Measurements from ENCODE around the gene AOPEP.

DNA sequence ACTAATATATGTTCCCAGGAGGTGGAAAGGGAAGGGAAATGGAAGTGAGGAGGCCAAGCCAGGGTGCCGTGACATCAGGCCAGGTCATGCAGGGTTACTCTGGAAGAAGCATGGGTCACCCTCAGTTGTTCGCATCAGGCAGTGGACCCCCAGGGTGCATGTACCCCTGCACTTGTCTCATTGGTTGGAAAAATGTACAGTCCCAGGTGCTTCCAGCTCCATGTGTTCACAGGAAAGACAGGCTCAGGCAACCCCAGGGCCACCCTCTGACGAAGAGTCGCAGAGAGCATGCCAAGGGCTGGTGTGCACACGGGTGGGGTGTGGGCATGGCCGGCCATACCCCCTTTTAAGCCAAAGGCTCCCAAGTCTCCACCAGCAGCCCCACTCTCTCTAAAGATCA, 208.9 kb downstream of the AOPEP start:
- TF ChIP-seq, protein P1, sequence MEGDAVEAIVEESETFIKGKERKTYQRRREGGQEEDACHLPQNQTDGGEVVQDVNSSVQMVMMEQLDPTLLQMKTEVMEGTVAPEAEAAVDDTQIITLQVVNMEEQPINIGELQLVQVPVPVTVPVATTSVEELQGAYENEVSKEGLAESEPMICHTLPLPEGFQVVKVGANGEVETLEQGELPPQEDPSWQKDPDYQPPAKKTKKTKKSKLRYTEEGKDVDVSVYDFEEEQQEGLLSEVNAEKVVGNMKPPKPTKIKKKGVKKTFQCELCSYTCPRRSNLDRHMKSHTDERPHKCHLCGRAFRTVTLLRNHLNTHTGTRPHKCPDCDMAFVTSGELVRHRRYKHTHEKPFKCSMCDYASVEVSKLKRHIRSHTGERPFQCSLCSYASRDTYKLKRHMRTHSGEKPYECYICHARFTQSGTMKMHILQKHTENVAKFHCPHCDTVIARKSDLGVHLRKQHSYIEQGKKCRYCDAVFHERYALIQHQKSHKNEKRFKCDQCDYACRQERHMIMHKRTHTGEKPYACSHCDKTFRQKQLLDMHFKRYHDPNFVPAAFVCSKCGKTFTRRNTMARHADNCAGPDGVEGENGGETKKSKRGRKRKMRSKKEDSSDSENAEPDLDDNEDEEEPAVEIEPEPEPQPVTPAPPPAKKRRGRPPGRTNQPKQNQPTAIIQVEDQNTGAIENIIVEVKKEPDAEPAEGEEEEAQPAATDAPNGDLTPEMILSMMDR (IDR thresholded peaks at IDR 0.05), result no peak
- TF ChIP-seq POLR2A (IDR thresholded peaks at IDR 0.05), result no peak

Measured in testis (tissue), 2 donors.